Measurements from ENCODE around the gene WIPI1.
A peak's percentile ranks its signal among the peaks of the same experiment; 100 is the strongest.

WIPI1 gene

GRCh38 chr17:68383443-68384321 is 73.6 kb downstream of the WIPI1 start:
- H3K4me3 ChIP-seq (ENCODE audit: low read depth, low read length), result peak overlapping the region; percentile 20
- POLR2A ChIA-PET, result interaction anchor here (0.7 to 1.1 kb wide), 3 partner anchors 24 to 41 kb away, joined by 3 to 9 read pairs (median 4); no protein-coding TSS in a partner anchor
- TF ChIP-seq CTCF (IDR thresholded peaks at IDR 0.05; ENCODE audit: insufficient read depth, low read length, missing control alignments), result no peak
- CTCF ChIA-PET, result interaction anchor here (0.9 to 10.9 kb wide), 3 partner anchors 14 to 120 kb away, joined by 3 to 133 read pairs (median 4); no protein-coding TSS in a partner anchor
- peak; percentile 52 for DNase-seq (ENCODE audit: low read depth, low spot score)

DNA sequence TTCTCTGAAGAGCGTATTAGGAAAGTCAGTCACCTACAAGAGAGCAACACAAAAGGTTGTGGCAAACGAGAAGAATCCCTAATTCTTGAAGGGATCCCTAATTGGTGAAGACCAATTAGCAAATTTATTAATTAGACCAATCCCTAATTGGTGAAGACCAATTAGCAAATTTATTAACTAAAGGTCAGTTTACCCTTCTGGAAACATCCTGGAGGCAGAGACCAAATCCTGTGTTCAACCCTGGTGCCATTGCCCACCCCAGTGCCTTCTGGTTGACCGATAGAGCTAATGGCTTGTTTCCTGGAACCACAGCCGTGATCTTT is 74.2 kb downstream of the WIPI1 start:
- ChIA-PET CTCF (interaction anchor here (1.0 to 10.9 kb wide), 2 partner anchors 15 to 20 kb away, joined by 3 to 133 read pairs; no protein-coding TSS in a partner anchor), POLR2A (interaction anchor here (1.1 kb wide), 1 partner anchor 42 kb away, joined by 4 read pairs; no protein-coding TSS in a partner anchor)
- no peak for TF ChIP-seq CTCF (IDR thresholded peaks at IDR 0.05; ENCODE audit: insufficient read depth, low read length, missing control alignments)
- H3K4me3 ChIP-seq (ENCODE audit: low read depth, low read length), result no peak overlapping the region
- DNase-seq (ENCODE audit: low read depth, low spot score), result no peak

- H3K4me3 ChIP-seq (ENCODE audit: low read depth, low read length), result no peak overlapping the region
- no peak for TF ChIP-seq CTCF (IDR thresholded peaks at IDR 0.05; ENCODE audit: insufficient read depth, low read length, missing control alignments)
- CTCF ChIA-PET, result interaction anchor here (1.0 to 10.9 kb wide), 2 partner anchors 15 to 20 kb away, joined by 3 to 133 read pairs; no protein-coding TSS in a partner anchor
- no peak for DNase-seq (ENCODE audit: low read depth, low spot score)
- POLR2A ChIA-PET, result interaction anchor here (1.1 kb wide), 1 partner anchor 42 kb away, joined by 4 read pairs; no protein-coding TSS in a partner anchor
These were observed 74.7 kb downstream of the WIPI1 start for GRCh38 chr17:68382582-68383085.

DNA sequence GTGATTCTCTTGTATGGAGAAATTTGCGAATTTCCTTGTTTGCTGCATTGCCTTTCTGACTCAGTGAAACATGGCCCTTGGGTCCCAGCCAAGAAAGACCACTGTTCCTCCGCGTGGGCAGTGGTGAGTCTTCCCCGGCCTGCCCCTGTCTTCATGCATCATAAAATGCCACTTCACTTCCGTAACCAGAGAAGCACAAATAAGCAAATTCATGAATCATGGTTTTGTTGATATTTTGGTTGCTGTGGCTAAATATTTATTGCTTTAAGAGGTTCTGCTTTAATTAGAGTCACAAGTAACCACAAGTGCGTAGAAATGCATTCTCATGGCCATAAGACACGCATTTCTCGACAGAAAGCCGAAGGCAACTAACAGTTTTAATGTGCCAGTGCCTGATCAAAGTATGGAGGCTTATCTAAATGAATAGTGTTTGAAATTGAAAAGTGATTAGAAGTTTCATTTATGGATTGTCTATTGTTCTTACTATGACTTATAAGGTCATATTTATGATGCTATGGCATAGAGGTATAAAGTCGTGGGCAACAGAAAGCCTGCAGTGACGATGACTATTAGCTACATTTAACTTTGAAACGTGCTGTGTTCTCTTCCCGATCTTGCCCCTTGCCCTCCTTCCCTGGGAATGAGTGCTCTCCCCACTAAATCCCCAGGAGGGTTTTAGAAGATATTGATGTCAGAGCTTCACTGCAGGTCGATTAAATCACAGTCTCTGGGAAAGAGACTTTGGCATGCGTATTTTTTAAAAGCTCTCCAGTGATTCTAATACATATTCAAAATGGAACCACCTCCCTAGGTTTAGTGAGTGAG is 76.0 kb downstream of the WIPI1 start:
- ChIA-PET CTCF (interaction anchor here (0.9 to 10.9 kb wide), 3 partner anchors 17 to 81 kb away, joined by 3 to 133 read pairs (median 5); no protein-coding TSS in a partner anchor), POLR2A (no interaction called here)
- no peak for TF ChIP-seq CTCF (IDR thresholded peaks at IDR 0.05; ENCODE audit: insufficient read depth, low read length, missing control alignments)
- H3K4me3 ChIP-seq (ENCODE audit: low read depth, low read length), result no peak overlapping the region
- DNase-seq (ENCODE audit: low read depth, low spot score), result peak; percentile 89

DNA sequence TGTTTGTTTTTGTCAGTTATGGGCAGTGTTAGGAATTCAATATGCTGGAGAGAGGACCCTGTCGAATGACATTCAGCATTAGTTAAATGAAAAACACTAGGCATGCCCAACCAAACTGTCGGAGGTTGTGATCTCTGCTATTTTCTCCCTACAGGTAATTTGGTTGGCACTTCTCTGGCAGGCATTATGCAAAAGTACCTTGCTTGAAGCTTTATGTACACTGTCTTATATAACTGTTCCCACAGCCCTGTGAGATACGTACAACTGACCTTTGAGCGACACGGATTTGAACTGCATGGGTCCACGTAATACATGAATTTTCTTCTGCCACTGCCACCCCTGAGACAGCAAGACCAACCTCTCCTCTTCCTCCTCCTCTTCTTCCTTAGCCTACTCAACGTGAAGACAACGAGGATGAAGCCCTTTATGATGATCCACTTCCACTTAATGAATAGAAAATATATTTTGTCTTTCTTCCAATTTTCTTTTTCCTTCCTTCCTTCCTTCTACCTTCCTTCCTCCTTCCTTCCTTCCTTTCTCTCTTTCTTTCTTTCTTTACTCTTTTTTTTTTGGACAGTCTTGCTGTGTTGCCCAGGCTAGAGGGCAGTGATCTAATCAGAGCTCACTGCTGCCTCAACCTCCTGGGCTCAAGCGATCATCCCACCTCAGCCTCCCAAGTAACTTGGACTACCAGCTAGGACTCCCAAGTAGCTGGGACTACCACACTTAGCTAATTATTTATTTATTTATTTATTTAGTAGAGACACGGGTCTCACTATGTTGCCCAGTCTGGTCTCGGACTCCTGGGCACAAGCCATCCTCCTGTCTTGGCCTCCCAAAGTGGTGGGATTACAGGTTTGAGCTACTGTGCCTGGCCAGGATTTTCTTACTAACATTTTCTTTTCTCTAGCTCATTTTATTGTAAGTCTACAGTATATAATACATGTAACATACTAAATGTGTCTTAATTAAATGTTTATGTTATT is 77.3 kb downstream of the WIPI1 start:
- TF ChIP-seq CTCF (IDR thresholded peaks at IDR 0.05; ENCODE audit: insufficient read depth, low read length, missing control alignments), result no peak
- H3K4me3 ChIP-seq (ENCODE audit: low read depth, low read length), result no peak overlapping the region
- ChIA-PET POLR2A (no interaction called here), CTCF (interaction anchor here (1.7 to 3.7 kb wide), 2 partner anchors 19 to 25 kb away, joined by 5 to 18 read pairs; no protein-coding TSS in a partner anchor)
- no peak for DNase-seq (ENCODE audit: low read depth, low spot score)

Measured in AG04449 (cell line).